K562 (cell line): ENCODE results near the gene HIVEP1. TPM values are rescaled to one million over a fixed set of nuclear protein-coding genes. Genes with fewer than 3 reads are reported as not detected.

ENCODE experiments used
- COPS2 ChIP-seq: fragments of 450-650 bp; conservative IDR thresholded peaks from 2 replicates; pipeline ENCODE4 v1.6.1; 2016; ENCODE audit warnings: mild to moderate bottlenecking, moderate library complexity
- ELF1 ChIP-seq: fragments of 200-800 bp; sonication (Bioruptor generic); IDR thresholded peaks from 2 replicates; pipeline ENCODE4 v1.6.1; 2016; ENCODE audit warnings: missing genetic modification characterization, missing compliant biosample characterization
- FOXK1 ChIP-seq: sonication (generic); formaldehyde crosslinking; IDR thresholded peaks from 2 replicates; pipeline ENCODE4 v1.8.0; 2022; ENCODE audit warnings: missing genetic modification reagents, mild to moderate bottlenecking, borderline replicate concordance
- HIVEP1 ChIP-seq: fragments of 250-450 bp; sonication (Bioruptor Pico); IDR thresholded peaks from 2 replicates; pipeline ENCODE4 v1.4.0; 2020; ENCODE audit warnings: mild to moderate bottlenecking
- RFX5 ChIP-seq: IDR thresholded peaks from 2 replicates; pipeline ENCODE4 v1.6.1; 2011; ENCODE audit warnings: low read depth, mild to moderate bottlenecking, improper control_type of control experiment, low read length
- ZFPM2 ChIP-seq: fragments of 250-450 bp; sonication (Bioruptor Pico); IDR thresholded peaks from 2 replicates; pipeline ENCODE4 v1.5.1; 2022; ENCODE audit warnings: mild to moderate bottlenecking
- ZNF140 ChIP-seq: fragments of 250-450 bp; sonication (Bioruptor Pico); IDR thresholded peaks from 2 replicates; pipeline ENCODE4 v1.8.0; 2021; ENCODE audit warnings: moderate library complexity, mild to moderate bottlenecking, inconsistent platforms
- polyA plus RNA-seq, 8 experiments: library from polyadenylated mRNA; depleted of rRNA in 4 of 8; stranded (reverse) in 5 of 8; unstranded in 3 of 8; fragments of >200 nt; fragmentation: Nextera tagmentation in 2 of 8; fragmentation: Illumina TruSeq in 1 of 8; extraction: Ambion mirVana in 2 of 8; extraction: Trizol in 1 of 8; gene quantifications; 2 replicates each; pipeline versions ENCODE4 v1.2.1 to v1.2.3, GENCODE V29; 2011 to 2014; ENCODE audit warnings: inconsistent platforms in 1 of 8, missing spikeins in 1 of 8
- total RNA-seq, 7 experiments: library from RNA; depleted of rRNA in 6 of 7; stranded (reverse); fragments of >200 nt in 6 of 7; fragmentation: Illumina TruSeq in 2 of 7; extraction: Trizol in 2 of 7; gene quantifications; 2 replicates each; pipeline versions ENCODE4 v1.2.1 to v1.2.3, GENCODE V29; 2011 to 2021; ENCODE audit warnings: low replicate concordance in 1 of 7
- TF ChIP-seq, protein P1 (sequence below): IDR thresholded peaks from 2 replicates; pipeline ENCODE4 v1.6.1; 2014; ENCODE audit warnings: antibody characterized with exemption
- TF ChIP-seq, protein P2 (sequence below), 2 experiments: fragments of 450-650 bp; IDR thresholded peaks; 2 replicates each; pipeline ENCODE4 v1.6.1; 2016
- TF ChIP-seq, protein P3 (sequence below): fragments of 450-650 bp; IDR thresholded peaks from 2 replicates; pipeline ENCODE4 v1.7.1; 2018; ENCODE audit warnings: mild to moderate bottlenecking, low read depth; ENCODE audit not compliant: partially characterized antibody
- TF ChIP-seq, protein P4 (sequence below): fragments of 250-450 bp; sonication (Bioruptor Pico); IDR thresholded peaks from 2 replicates; pipeline ENCODE4 v1.4.0; 2020
- TF ChIP-seq, protein P5 (sequence below): fragments of 450-650 bp; conservative IDR thresholded peaks from 2 replicates; pipeline ENCODE4 v1.6.1; 2016; ENCODE audit warnings: missing genetic modification characterization, low read depth, mild to moderate bottlenecking, control low read depth, missing compliant biosample characterization

HIVEP1 gene
- total and polyA plus RNA-seq, 9 of the 15 experiments (the other 6 are each of a cell fraction or from before 2014, with no cell fraction given) = 6.0 to 33.3 (median 21.7) TPM

DNA sequence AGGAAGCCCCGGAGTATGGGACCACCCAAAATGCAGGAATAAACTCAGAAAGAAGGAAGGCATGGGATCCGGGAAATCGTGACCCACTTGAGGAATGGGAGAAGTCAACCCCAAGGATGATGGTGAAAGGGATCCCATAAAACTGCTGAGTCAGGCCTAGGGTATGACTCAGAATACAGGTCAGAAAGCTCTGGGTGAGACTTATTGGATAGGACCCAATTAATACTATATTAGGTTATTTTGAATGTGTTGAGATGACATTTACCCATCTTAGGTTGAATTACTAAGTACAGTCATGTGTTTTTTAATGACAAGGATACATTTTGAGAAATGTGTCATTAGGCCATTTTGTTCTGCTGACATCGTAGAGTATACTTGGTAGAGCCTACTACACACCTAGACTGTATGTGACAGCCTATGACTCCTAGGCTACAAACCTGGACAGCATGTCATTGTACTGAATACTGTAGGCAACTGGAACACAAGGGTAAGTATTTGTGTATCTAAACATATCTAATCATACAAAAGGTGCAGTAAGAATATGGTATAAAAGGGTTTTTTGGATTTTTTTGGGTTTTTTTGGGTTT is 17.1 kb upstream of the HIVEP1 start (continued):
- TF ChIP-seq ZNF140 = no peak
- TF ChIP-seq ELF1 = no peak
- TF ChIP-seq ZFPM2 (CRISPR knock-in tag) = no peak
- no peak for TF ChIP-seq COPS2
- no peak for TF ChIP-seq HIVEP1
- no peak for TF ChIP-seq RFX5
- TF ChIP-seq, protein P1, sequence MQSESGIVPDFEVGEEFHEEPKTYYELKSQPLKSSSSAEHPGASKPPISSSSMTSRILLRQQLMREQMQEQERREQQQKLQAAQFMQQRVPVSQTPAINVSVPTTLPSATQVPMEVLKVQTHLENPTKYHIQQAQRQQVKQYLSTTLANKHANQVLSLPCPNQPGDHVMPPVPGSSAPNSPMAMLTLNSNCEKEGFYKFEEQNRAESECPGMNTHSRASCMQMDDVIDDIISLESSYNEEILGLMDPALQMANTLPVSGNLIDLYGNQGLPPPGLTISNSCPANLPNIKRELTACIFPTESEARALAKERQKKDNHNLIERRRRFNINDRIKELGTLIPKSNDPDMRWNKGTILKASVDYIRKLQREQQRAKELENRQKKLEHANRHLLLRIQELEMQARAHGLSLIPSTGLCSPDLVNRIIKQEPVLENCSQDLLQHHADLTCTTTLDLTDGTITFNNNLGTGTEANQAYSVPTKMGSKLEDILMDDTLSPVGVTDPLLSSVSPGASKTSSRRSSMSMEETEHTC = no peak
- TF ChIP-seq, protein P2, sequence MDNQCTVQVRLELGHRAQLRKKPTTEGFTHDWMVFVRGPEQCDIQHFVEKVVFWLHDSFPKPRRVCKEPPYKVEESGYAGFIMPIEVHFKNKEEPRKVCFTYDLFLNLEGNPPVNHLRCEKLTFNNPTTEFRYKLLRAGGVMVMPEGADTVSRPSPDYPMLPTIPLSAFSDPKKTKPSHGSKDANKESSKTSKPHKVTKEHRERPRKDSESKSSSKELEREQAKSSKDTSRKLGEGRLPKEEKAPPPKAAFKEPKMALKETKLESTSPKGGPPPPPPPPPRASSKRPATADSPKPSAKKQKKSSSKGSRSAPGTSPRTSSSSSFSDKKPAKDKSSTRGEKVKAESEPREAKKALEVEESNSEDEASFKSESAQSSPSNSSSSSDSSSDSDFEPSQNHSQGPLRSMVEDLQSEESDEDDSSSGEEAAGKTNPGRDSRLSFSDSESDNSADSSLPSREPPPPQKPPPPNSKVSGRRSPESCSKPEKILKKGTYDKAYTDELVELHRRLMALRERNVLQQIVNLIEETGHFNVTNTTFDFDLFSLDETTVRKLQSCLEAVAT (IDR thresholded peaks at IDR 0.05) = no peak
- TF ChIP-seq, protein P3, sequence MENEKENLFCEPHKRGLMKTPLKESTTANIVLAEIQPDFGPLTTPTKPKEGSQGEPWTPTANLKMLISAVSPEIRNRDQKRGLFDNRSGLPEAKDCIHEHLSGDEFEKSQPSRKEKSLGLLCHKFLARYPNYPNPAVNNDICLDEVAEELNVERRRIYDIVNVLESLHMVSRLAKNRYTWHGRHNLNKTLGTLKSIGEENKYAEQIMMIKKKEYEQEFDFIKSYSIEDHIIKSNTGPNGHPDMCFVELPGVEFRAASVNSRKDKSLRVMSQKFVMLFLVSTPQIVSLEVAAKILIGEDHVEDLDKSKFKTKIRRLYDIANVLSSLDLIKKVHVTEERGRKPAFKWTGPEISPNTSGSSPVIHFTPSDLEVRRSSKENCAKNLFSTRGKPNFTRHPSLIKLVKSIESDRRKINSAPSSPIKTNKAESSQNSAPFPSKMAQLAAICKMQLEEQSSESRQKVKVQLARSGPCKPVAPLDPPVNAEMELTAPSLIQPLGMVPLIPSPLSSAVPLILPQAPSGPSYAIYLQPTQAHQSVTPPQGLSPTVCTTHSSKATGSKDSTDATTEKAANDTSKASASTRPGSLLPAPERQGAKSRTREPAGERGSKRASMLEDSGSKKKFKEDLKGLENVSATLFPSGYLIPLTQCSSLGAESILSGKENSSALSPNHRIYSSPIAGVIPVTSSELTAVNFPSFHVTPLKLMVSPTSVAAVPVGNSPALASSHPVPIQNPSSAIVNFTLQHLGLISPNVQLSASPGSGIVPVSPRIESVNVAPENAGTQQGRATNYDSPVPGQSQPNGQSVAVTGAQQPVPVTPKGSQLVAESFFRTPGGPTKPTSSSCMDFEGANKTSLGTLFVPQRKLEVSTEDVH = no peak
- no peak for TF ChIP-seq FOXK1 (CRISPR knock-in tag)
- TF ChIP-seq, protein P4, sequence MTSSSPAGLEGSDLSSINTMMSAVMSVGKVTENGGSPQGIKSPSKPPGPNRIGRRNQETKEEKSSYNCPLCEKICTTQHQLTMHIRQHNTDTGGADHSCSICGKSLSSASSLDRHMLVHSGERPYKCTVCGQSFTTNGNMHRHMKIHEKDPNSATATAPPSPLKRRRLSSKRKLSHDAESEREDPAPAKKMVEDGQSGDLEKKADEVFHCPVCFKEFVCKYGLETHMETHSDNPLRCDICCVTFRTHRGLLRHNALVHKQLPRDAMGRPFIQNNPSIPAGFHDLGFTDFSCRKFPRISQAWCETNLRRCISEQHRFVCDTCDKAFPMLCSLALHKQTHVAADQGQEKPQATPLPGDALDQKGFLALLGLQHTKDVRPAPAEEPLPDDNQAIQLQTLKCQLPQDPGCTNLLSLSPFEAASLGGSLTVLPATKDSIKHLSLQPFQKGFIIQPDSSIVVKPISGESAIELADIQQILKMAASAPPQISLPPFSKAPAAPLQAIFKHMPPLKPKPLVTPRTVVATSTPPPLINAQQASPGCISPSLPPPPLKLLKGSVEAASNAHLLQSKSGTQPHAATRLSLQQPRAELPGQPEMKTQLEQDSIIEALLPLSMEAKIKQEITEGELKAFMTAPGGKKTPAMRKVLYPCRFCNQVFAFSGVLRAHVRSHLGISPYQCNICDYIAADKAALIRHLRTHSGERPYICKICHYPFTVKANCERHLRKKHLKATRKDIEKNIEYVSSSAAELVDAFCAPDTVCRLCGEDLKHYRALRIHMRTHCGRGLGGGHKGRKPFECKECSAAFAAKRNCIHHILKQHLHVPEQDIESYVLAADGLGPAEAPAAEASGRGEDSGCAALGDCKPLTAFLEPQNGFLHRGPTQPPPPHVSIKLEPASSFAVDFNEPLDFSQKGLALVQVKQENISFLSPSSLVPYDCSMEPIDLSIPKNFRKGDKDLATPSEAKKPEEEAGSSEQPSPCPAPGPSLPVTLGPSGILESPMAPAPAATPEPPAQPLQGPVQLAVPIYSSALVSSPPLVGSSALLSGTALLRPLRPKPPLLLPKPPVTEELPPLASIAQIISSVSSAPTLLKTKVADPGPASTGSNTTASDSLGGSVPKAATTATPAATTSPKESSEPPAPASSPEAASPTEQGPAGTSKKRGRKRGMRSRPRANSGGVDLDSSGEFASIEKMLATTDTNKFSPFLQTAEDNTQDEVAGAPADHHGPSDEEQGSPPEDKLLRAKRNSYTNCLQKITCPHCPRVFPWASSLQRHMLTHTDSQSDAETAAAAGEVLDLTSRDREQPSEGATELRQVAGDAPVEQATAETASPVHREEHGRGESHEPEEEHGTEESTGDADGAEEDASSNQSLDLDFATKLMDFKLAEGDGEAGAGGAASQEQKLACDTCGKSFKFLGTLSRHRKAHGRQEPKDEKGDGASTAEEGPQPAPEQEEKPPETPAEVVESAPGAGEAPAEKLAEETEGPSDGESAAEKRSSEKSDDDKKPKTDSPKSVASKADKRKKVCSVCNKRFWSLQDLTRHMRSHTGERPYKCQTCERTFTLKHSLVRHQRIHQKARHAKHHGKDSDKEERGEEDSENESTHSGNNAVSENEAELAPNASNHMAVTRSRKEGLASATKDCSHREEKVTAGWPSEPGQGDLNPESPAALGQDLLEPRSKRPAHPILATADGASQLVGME (CRISPR knock-in tag) = no peak
- TF ChIP-seq, protein P5, sequence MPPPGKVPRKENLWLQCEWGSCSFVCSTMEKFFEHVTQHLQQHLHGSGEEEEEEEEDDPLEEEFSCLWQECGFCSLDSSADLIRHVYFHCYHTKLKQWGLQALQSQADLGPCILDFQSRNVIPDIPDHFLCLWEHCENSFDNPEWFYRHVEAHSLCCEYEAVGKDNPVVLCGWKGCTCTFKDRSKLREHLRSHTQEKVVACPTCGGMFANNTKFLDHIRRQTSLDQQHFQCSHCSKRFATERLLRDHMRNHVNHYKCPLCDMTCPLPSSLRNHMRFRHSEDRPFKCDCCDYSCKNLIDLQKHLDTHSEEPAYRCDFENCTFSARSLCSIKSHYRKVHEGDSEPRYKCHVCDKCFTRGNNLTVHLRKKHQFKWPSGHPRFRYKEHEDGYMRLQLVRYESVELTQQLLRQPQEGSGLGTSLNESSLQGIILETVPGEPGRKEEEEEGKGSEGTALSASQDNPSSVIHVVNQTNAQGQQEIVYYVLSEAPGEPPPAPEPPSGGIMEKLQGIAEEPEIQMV (tag) = no peak
